HG03460 (cell line): ENCODE measurements around the gene NPR1.
"Not testable (repeated sequence)": the region's sequence is repeated elsewhere in the genome, so short reads cannot be mapped to it uniquely, and the experiment has no call there.

Source experiments
- ATAC-seq: cut with Tn5 transposase; IDR thresholded peaks from one replicate; pipeline ENCODE4 v1.9.1; 2021; ENCODE audit not compliant: unreplicated experiment

Gene NPR1

DNA sequence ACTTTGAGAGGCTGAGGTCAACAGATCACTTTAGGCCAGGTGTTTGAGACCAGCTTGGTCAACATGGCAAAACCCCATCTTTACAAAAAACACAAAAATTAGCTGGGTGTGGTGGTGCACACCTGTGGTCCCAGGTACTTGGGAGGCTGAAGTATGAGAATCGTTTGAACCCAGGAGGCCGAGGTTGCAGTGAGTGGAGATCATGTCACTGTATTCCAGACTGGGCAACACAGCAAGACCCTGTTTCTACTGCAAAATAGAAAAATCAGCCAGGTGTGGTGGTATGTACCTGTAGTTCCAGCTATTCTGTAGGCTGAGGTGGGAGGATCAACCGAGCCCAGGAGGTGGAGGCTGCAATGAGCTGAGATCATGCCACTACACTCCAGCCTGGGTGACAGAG is 45.2 kb downstream of the NPR1 start:
- ATAC-seq = no peak

DNA sequence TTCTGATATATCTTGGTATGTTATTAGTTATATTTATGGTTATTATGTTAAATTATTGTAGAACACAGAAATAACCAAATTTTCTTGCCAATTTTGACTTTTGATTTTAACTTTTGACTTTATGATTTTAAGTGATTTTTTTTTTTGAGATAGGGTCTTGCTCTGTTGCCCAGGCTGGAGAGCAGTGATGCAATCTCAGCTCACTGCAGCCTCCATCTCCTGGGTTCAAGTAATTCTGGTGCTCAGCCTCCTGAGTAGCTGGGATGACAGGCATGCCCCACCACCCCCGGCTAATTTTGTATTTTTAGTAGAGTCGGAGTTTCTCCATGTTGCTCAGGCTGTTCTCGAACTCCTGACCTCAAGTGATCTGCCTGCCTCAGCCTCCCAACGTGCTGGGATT is 46.1 kb downstream of the NPR1 start:
- not testable (repeated sequence) for ATAC-seq

DNA sequence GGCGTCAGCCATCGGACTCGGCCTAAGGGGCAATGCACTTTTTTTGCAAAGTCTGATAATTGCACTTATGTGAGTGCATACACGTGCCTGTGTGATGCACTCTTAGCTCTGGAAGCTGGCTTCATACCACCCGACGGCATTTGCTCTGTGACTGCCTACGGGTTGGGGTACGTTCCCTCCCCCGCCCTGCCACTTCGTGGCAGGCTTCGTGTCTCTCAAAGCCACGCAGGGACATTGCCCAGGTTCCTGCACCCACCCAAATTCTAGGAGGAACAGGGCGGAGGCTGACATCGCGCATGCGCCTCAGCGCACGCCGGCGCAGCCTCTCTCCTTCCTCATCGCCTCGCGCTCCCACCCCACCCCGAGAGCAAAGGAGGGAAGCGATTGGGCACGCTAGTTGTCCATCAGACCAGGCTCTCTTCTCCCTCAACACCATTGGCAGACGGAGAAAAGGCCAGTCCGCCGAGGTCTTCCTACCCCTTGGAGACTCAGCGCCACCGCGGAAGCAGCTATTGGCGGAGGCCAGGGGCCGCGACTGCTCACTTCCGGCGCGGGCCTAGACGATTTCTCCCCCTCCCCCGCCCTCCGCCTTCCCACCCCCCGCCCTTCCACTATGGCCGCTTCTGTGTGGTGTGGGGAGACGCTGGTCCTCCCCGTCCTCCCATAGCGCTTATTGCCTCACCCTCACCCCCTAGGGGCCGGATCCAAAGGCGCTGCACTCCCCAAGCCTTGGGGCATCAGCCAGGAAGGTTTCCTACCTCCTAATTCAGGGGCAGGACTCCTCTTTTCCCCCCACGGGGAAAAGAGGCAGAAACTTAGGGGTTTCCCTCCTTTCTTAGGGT is 49.2 kb downstream of the NPR1 start, which contains the start of gene INTS3:
INTS3 (plus strand) TSS at position 588 of the 842 bp plus-strand sequence. CDS start 585 bp downstream, outside the sequence.
- ATAC-seq = peak; percentile 93

DNA sequence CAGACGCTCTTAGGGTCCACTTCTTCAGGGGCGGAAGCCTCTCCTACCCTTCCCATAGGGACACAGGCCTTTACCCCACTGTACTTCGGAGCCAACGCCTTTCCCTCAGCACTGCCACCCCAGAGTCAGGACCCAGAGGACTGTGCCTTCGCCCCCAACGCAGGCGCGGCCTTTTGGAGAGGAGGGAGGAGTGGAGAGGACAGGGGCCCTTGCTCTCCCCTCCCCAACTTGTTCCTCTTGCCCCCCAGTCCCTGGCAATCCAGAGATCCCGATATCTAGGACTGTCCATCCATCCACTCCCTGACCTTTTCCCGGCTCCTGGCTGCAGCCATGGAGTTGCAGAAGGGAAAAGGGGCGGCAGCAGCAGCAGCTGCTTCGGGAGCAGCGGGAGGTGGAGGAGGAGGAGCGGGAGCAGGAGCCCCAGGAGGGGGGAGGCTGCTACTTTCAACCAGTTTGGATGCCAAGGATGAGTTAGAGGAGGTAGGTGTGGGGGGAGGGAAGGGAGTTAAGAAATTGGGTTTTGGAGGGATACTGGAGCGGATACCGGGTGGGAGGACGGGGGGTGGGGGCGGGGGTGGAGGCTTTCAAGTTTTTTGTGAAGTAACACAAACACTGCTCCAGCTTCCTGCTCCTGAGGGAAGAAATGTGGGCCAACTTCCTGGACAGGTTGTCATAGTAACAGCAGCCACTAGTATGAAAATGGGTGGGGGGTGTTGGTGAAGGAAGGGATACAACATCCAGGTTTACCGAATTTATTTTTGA is 50.0 kb downstream of the NPR1 start:
- ATAC-seq = no peak

DNA sequence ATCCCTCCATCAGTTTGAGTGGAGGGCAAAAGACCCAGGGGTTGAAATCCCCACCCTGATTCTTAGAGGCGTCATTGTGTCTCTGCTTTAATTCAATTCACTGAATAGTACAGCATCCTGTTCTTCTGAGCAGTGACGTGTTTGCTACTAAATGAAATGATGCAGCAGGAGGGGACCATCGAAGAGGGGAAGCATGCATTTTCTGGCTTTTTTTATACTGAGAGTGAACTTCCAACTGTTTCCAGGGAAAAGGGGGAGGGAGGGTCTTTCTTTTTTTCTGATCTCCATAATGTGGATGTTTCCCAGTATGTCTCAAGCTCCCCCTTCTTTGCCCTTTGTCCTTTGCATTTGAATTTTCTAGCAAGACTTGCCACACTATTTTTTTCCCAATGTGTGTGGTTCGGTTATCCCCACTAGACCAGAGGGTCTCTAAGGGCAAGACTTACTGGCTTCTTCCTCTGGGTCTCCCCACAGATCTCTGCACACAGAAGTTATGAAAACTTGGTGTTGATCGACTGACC is 52.0 kb downstream of the NPR1 start:
- no peak for ATAC-seq

DNA sequence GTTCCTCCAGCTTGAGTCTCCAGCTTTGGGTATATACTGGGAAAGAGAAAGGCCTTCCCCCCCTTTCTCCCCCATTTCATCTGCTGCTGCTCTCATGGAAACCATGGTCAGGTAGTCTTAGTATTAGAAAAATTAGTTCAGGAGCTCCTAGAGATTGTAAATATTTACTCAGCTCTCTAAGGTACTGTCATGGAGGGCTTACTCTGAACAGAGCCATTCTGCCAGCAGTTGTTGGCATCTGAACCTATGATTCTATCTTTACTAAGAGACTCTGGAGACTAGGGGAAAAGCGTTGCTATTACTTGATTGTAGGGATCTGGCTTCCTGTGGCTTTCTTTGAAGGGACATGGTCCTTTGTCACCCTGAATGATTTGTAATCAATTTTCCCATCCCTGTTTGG is 55.5 kb downstream of the NPR1 start:
- no peak for ATAC-seq

DNA sequence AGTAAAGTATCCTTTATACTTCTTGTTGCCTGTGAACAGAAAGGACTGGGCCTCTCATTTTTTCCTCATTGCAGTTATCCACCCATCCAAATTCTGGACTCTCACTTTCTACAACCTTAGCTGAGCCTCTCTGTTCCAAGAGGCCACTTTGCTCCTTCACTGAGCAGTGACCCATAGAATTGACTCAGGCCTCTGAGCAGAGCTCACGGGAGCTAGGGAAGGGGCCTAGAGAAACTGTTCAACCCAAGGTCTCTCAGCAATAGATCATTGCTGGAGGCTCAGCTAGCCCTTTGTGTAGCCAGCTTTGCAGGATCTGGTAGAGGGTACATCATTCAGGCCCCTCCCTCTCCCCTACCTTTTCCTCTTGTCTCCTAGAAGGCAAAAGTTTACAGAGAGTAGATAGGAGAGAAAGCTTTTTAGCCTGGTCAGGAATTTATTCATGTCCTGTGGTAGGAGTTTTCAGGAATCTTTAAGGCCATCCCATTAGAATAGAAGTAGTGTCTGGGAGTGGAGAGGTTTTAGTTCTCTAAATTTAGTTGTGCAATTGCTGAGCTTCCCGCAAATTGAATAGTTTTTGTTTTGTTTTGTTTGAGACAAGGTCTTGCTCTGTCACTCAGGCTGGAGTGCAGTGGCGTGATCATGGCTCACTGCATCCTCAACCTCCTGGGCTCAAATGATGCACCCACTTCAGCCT is 56.1 kb downstream of the NPR1 start:
- ATAC-seq = no peak

DNA sequence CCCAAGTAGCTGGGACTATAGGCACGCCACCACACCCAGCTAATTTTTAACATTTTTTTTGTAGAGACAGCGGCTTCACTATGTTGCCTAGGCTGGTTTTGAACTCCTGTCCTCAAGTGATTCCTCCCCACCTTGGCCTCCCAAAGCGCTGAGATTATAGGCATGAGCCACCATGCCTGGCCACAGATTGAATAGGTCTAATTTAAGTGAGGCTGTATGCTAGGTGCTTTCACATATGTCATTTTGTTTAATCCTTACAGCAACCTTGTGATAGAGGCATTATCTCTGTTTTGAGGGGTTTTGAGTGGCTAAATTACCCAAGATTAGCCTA is 56.6 kb downstream of the NPR1 start:
- ATAC-seq = no peak

DNA sequence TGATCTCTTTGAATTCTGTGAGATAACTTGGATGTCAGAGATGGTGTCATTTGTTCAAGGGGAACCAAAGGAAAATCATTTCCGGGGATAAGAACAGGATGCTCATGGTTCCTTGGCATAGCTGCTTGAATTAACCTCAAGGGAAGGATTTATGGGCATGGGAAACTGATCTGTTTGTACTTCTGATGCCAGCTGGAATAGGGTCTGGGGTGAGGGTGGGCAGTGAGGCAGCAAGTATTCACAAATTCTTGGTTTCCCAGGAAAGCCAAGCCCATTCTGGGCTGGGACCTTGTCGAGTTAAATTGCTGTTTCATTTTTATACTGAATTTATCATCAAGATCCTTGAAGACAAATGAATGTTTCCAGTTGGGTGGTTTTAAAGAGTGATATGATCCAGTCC is 63.5 kb downstream of the NPR1 start:
- no peak for ATAC-seq

DNA sequence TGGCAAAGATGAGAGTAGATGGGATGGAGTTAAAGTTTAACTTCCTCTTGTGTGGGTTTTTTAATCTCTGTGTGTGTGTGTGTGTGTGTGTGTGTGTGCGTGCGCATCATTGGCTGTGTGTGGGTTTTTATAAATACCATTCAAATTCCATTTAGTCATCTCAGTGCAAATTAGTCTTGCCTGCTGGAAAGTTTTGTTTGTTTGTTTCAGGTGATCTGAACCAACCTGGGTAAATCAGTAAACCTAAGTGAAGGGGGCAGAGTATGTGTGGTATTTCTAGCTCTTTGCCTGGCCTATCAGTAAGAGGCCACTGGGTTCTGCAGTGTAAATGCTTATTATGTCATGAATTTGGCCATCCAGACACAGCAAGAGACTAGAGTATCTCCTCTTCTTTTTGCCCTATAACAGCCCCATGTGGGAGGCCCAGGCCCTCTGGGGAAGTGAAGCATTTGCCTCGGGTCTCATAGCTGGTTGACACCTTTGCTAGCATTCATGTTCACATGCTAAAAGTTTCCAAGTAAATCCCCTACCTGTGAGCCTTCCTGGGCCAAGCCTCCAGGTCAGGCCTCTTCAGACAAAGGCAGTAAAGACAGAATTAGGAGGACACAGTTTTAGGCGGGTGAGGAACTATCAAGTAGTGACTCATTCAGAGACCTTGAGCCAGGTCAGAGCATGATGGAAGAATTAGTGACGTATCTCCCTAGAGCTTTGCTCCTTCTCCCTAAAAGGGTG is 64.1 kb downstream of the NPR1 start:
- peak; percentile 73 for ATAC-seq
